HL-60/S4 treated with retinoic acid at 250 ng/mL for 4 days and 3 days (cell line): ENCODE measurements around the gene RABGGTA.

Experiments used
- in situ Hi-C: fragments of 300-500 bp; cut with MboI; formaldehyde crosslinking; loops from 2 replicates; pipeline ENCODE4 v1.7.0; 2022; ENCODE audit warnings: low sequenced_read_pairs

Gene RABGGTA

DNA sequence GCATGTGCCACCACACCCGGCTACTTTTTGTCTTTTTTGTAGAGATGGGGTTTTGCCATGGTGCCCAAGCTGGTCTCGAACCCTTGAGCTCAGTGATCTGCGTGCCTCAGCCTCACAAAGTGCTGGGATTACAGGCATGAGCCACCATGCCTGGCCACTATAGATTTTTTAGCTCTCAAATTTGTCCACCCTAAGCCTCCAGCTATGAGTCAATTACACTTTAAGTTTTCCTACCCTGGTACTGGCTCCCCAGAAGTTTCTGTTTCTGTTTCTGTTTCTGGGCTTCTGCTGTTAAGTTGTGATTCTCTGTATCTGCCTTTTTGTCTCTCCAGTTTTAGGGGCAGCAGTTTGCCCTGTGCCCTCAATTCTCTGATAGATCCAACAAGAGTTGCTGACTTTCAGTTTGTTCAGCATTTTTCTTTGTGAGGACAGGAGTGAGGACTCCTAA lies 24.6 kb downstream of the RABGGTA start:
- in situ Hi-C loops: loop anchor here (25.0 kb wide), 1 partner anchor 191 kb away; the partner anchor contains the start of genes CBLN3, KHNYN and SDR39U1

DNA sequence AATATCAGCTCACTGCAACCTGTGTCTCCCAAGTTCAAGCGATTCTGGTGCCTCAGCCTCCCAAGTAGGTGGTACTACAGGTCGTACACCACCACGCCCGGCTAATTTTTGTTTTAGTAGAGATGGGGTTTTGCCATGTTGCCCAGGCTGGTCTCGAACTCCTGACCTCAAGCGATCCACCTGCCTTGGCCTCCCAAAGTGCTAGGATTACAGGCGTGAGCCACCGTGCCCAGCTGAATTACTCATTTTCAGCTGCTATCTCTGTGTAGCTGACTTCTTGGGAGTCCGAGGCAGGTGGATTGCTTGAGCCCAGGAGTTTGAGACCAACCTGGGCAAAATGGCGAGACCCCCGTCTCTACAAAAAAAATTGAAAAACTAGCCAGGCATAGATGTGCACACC lies 26.0 kb downstream of the RABGGTA start:
- in situ Hi-C loops: loop anchor here (25.0 kb wide), 1 partner anchor 192 kb away; the partner anchor contains the start of genes CBLN3, KHNYN and SDR39U1

DNA sequence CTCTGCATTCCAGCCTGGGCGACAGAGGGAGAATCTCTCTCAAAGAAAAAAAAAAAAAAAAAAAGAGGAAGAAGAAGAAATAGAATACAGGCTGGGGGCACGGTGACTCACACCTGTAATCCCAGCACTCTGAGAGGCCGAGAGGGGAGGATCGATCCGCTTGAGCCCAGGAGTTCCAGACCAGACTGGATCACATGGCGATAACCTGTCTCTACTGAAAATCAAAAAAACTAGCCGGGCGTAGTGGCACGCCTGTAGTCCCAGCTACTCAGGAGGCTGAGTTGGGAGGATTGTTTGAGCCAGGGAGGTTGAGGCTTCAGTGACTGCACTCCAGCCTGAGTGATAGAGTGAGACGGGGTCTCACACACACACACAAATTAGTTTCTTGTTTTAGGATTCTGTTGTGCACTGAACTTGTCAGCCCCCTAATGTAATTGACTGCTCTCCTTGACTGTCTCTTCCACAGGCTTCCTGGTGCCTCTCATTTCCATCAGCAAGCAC lies 28.0 kb downstream of the RABGGTA start:
- in situ Hi-C loops: loop anchor here (5.0 to 25.0 kb wide), 2 partner anchors 54 to 194 kb away; partner anchors contain the start of genes CBLN3, DHRS1, KHNYN and NOP9

DNA sequence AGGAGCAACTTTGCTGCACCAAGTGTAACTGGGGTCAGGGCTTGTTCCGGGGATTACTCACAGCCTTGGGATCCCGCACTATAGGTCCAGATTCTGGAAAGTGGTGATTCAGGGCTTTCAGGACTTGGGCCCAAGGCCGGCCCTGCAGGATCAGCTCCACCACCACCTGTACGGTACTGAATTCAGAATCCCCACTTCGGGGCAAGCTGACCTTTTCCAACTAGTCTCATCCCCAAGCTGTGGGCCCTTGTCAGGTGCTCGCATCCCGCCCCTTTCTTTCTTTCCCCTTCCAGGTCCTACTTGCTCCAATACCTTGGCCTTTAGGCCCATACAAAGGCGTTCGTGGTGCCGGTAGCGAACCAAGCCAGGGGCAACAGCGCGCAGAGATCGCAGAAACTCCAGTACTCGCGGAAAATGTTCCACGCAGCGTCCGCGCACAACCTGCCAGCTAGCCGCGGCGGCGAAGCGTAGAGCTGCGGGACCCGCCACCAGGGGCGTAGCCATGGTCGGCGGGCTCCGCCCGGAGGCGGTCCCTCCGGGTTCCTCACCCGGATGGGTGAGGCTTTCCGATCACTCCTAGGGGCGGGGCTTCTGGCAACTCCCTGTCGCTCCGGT lies 29.5 kb downstream of the RABGGTA start:
- in situ Hi-C loops: loop anchor here (5.0 to 25.0 kb wide), 2 partner anchors 55 to 195 kb away; partner anchors contain the start of genes CBLN3, DHRS1, KHNYN and NOP9

DNA sequence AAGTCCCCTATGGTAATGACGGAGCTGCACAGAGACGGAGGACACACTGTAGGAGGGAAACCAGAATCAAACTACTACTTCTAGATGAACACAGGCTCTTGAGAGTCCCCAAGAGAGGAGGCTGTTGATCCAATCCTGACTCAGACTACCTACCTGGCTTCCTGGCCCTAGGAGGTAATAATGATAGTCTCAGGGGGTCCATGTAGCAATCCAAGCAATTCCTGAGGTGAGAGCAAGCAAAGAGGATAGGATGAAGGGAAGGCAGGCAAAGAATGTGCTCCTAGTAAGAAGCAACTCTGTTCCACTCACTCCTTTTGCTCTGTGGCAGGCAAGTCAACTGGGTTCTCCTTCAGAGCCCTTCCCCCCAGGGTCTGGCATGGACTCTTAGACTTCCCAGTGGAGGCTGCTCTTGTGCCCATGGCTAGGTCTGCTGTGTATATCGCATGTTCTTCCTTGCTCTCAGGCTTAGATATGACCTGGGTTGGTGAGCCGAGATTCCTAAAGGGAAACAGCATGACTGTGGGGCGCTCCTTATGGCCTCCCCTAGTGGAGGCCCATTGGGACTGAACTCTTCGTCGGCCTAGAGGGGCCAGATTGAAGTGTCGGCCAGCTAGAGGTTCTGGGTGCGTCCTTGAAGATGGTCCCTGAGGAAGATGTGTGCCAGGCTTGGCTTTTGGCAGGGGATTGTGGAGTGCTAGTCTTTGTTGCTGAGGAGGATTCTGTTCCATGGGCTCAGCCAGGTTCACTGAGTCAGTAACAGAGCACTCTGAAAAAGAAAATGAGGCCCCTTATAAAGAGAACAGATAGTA lies 31.1 kb downstream of the RABGGTA start:
- in situ Hi-C loops: loop anchor here (5.0 to 25.0 kb wide), 2 partner anchors 57 to 197 kb away; partner anchors contain the start of genes CBLN3, DHRS1, KHNYN and NOP9

DNA sequence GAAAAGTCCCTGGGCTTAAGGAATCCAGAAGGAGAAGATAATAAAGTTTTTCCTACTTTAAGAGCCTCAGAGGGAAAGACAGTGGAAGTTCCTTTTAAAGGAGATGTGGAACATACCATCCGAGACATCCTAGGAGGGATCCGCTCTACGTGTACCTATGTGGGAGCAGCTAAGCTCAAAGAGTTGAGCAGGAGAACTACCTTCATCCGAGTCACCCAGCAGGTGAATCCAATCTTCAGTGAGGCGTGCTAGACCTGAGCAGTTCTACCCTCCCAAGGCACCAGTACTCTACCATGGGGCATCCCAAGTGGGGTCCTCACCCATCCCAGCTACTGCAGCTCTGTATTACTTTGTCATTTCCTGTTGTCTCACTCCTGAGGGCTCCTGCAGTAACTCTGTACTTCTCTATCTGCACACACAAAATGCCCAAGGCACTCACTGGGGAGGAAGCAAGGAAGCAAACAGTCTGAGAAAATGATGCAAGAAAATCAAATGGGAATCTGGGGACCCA lies 32.8 kb downstream of the RABGGTA start:
- in situ Hi-C loops: loop anchor here (25.0 kb wide), 1 partner anchor 199 kb away; the partner anchor contains the start of genes CBLN3, KHNYN and SDR39U1

DNA sequence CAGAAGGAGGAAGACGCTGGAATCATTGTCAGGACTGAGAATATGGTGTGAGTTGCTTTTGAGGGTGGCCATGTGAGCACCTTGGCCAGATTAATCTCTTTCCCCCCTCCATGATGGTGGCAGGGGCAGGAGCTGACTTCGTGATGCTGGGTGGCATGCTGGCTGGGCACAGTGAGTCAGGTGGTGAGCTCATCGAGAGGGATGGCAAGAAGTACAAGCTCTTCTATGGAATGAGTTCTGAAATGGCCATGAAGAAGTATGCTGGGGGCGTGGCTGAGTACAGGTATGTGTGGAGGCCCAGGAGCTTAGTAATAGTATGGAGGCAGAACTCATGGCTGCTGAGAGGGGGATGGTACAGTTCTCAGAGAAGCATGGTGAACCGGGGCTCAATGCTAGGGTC lies 33.3 kb downstream of the RABGGTA start:
- in situ Hi-C loops: loop anchor here (25.0 kb wide), 1 partner anchor 199 kb away; the partner anchor contains the start of genes CBLN3, KHNYN and SDR39U1

DNA sequence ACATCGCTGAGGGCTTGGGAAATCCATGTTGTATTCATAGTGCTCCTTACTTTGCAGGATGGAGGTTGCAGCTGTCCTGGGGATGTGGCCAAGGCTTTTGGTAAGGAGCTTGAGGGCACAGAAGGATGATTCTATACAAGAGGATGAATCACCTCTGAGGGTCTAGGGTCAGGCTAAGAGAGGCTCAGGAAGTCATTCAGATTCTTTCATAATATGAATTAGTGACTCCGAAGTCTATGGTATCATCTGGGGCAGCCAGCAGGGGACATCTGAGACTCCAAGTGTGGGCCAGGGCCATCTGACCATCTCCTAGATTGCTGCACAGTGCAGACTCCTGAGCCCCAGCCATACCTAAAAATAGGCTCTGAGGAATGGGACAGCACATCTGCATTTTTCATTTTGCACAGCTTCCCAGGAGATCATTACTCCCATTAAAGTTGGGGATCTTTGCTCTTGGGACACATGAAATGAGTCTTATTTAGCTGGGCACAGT lies 33.9 kb downstream of the RABGGTA start:
- in situ Hi-C loops: loop anchor here (25.0 kb wide), 1 partner anchor 200 kb away; the partner anchor contains the start of genes CBLN3, KHNYN and SDR39U1

DNA sequence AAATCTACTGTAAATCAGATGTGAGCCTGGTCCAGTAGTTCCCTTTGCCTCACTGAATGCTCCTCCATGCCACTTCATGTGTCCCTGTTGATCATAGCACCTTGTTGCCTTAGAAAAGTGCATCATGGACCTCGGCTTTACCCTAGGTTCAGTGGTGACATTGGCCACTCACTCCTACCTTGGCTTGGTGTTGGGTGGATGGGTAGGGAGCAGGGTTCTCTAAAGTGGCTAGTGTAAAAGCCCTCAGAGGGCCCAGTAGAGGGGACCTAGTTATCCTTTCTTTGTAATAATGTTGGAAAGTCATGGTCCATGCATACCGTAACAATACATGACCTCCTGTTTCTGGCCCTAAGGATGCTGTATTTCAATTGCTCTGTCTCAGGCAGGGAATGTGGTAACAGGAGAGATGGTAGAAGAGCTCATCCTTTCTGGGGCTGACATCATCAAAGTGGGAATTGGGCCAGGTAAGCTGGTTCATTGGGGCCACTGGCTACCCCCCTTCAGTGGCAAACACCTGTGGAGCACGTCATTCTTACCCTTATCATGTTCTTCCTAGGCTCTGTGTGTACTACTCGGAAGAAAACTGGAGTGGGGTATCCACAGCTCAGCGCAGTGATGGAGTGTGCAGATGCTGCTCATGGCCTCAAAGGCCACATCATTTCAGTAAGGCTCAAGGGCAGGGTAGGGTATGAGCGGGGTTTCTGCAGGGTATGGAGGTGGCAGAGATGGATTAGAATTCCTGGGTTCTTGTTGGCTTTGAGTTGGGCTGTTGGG lies 34.5 kb downstream of the RABGGTA start:
- in situ Hi-C loops: loop anchor here (25.0 kb wide), 1 partner anchor 200 kb away; the partner anchor contains the start of genes CBLN3, KHNYN and SDR39U1

DNA sequence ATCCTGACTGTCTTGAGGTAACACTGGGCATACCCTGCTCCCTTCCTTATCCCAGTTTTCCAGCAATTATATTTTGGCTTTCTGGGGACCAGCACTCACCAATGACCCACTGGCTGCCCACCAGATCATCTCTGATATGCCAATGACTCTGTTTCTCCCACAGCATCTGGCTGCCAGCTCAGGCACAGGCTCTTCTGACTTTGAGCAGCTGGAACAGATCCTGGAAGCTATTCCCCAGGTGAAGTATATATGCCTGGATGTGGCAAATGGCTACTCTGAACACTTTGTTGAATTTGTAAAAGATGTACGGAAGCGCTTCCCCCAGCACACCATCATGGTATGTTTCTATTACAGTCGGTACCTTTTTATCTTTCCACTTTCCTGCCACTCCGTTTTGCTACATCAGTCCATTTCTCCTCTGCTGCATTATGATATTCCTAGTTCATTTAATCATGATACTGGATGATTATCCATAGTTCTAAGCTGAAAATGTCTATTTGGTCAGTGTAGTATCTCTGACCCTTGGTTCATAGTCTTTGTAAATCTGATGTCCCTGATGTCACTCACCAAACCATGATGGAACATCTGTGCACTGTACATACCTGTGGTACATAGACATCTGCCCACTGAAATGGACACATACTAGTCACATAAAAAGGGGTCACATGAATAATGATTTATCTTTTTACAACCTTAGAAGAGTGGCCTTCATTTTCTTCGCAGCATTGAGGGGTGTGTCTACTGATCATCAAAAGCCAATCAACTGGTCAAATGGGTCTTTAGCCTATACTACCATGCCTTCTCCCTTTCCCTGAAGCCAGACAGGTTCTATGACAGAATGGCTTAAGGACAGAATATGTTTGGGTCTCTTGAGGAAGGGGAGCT lies 35.4 kb downstream of the RABGGTA start:
- in situ Hi-C loops: loop anchor here (25.0 kb wide), 1 partner anchor 201 kb away; the partner anchor contains the start of genes CBLN3, KHNYN and SDR39U1

DNA sequence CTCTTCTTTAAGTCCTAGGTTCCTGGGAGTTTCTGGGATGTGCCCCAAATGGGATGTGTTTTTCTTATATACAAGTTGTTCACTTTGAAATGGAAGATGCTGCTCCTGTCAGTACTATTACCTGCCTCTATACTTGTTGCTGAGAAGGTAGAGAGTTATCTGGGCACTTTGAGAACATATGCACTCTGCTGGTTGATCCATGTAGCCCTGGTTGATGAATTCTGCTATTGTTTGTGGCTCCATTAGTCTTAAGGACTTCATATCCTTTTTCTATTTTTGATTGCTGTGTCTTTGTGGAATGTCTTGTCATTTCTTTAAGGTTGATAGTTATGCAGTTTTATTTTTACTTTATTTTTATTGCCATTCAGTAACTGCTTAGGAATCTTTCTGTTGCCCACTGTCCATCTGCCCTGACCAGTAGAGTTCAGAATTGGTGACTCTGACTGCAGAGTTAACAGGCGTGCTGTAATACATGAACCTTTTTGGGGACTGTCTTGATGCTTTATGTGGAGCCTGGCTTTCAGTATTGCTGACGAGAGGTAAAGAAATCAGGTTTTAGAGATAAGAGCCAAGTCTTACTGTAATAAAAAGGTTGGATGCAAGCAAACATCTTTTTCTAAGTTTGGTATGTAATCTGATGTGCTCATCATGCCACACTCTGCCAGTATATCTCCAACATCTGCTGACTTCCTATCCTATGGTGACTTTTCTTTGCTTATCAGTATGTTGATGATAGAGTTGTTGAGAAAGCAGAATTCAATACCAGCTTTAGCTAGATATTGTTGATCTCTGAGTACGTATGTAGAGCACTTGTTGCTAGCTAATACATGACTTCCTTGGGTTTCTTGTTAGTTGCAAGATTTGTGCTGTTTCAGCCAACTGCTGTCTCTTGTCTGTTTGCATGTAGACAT lies 37.0 kb downstream of the RABGGTA start:
- in situ Hi-C loops: loop anchor here (25.0 kb wide), 1 partner anchor 203 kb away; the partner anchor contains the start of genes CBLN3, KHNYN and SDR39U1

DNA sequence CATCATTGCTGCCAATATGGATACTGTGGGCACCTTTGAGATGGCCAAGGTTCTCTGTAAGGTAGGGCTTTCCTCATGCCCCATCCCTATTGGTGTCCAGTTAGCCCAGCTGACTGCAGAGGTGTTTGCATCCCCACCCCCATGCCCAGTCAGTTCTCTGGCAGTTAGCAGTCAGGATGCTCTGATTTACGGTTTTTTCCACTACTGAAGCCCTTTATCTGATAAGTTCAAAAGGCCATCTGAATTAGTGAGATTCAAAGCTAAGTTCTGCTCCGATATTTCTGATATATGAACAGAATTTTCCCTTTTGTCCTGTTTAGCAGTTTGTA lies 37.9 kb downstream of the RABGGTA start:
- in situ Hi-C loops: loop anchor here (25.0 kb wide), 1 partner anchor 204 kb away; the partner anchor contains the start of genes CBLN3, KHNYN and SDR39U1

DNA sequence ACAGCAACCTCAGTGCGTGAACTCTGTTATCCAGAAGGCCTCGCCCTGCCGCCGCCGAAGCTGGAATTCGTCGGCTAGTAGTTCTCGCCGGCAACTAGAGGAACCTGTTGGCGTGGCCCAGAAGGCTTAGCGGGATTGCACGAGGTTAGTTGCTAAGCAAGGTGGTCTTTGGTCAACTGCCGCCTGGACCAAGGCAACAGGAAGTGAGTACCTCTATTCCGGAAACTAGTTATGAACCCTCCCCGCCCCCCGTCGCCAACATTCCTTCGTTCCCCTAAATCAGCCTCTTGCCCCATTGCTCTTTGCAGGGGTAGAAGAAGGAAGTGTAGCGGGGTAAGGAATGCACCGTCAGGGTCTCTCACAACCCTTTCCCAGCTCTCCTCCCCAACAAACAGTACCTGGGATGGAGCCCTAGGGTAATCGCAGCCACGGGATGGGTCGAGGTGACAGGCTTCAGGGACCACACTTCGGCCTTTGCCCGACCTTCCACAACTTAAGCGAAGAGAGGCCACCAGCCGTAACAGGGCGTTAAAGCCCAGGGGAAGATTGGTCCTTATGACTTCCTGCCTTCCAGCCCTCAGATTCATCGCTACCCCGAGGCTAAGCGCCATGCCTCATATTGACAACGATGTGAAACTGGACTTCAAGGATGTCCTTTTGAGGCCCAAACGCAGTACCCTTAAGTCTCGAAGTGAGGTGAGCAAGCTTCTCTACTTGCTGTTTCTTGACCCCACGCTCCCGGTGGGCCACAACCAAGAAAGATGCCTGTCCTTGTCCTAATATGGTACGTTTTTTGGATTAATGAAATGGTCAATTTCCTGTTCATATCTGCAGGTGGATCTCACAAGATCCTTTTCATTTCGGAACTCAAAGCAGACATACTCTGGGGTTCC lies 38.5 kb downstream of the RABGGTA start, which contains the start of gene GMPR2:
Gene GMPR2, plus strand, starts transcription at position 285 of the 893 bp plus-strand sequence. Its CDS starts 325 bp downstream, at position 610.
- in situ Hi-C loops: loop anchor here (25.0 kb wide), 1 partner anchor 204 kb away; the partner anchor contains the start of genes CBLN3, KHNYN and SDR39U1

DNA sequence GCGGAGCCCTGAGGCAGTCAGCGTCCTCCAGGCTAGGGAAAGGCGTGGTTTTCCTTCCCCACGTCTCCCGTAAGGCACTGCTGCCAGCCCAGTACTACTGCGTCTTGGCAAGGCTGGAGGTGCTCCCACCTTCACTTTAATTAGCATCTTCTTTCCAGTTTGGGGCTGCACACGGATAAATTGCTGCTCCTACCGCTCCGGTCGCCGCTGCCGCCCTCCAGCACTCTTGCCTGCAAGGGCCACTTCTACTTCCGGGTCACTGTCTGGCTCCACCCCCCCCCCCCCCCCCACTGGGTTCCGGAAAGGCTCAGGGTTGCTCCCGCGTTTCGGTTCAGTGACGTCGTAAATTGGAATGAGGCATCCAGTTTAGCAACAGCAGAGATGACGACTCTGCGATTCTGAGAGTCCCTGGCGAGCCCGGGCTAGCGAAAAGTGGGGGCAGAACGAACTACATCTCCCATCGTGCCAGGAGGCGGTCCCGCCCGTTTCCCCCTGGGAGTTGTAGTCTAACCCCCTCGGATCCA lies 39.2 kb downstream of the RABGGTA start, which contains the start of gene NEDD8:
Gene NEDD8, minus strand, starts transcription at position 247 of the 524 bp plus-strand sequence. Its CDS starts 100 bp downstream, at position 147.
- in situ Hi-C loops: loop anchor here (25.0 kb wide), 1 partner anchor 205 kb away; the partner anchor contains the start of genes CBLN3, KHNYN and SDR39U1

DNA sequence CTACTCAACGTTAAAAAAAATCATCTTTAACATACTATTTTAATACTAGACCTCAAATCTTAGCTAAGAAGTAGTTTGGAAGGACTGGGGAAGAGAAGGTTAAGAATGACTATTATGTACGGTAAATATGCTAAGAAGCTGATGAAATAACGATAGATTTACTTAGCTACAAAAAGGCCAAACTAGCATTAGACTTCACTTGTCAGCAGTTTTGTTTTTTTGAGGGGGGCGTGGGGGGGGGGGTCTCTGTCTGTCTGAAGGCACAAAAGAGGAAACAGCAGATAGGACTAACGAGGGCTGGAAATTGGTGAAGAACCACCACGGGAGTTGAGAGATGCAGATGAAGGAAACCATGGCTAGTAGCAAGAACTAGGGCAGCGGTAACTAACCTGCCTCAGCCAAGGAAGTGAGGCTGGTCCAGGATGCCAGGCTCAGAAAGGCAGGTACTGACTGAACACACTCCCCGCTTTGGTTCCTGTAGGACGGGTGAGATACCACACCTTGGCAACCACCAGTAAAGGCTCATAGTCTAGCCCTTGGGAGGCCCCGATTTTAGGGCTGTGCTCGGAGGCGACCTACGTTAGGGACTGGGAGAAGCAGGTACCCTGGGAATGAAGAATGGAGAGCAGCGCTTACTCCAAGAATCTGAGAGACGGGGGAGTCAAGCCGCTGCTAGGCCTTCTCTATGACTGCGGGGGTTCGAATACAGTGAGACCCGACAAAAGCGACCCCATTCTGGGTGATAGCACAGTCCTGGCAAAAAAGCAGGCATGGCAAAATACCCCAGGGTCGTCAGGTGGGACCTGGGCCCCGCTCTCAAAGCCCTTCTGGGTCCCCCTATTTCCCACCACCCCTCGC lies 39.9 kb downstream of the RABGGTA start:
- in situ Hi-C loops: loop anchor here (25.0 kb wide), 1 partner anchor 206 kb away; the partner anchor contains the start of genes CBLN3, KHNYN and SDR39U1
